ENCODE data around the gene APC. TPM values are rescaled to one million over a fixed set of nuclear protein-coding genes. Genes with fewer than 3 reads are reported as not detected.

Gene APC
- total and polyA plus RNA-seq, 2 donors (not counting 1 experiment from before 2014, with no cell fraction given), result 8.1 to 55.8 TPM

- intact Hi-C loops (cut with micrococcal nuclease), result loop anchor here (2.0 to 10.0 kb wide), 6 partner anchors 44 to 1971 kb away; partner anchors contain the start of genes NREP, REEP5, SLC25A46 and YTHDC2
- peak overlapping the region; percentile 100 for H2AFZ ChIP-seq (ENCODE audit: insufficient read depth, low read depth, low read length, poor library complexity, severe bottlenecking)
- H3K4me1 ChIP-seq (ENCODE audit: control insufficient read depth in 2 of 2, insufficient read depth in 2 of 2, low read length in 2 of 2), result peaks cover 22 to 31% of the 10 kb centered on the region in 2 donors
- POLR2A ChIA-PET, result interaction anchor here (0.5 kb wide), 1 partner anchor 29 kb away, joined by 3 read pairs; the partner anchor contains the start of gene APC
- H3K4me1 Mint-ChIP-seq, result peaks cover 55% of the 10 kb centered on the region
- H3K36me3 ChIP-seq (replicated peaks in 1 of 2; ENCODE audit: control extremely low read depth in 1 of 2, control insufficient read depth in 1 of 2, extremely low read depth in 1 of 2, insufficient read depth in 2 of 2, low read length in 1 of 2), result peaks cover 0 to 3% of the 10 kb centered on the region in 2 experiments
- DNase-seq (peak; percentile 13), ATAC-seq (ENCODE audit: low read depth) (no peak)
- no peaks in the 10 kb centered on the region for H3K27me3 Mint-ChIP-seq
- H3K9me3 Mint-ChIP-seq (ENCODE audit: insufficient read depth), result no peaks in the 10 kb centered on the region
- peak overlapping the region; percentile 68 to 91 (median 81) for H3K4me3 ChIP-seq (ENCODE audit: control extremely low read depth in 1 of 5, extremely low read depth in 1 of 5, insufficient read depth in 1 of 5, low read depth in 2 of 5, low read length in 4 of 5)
- H3K4me3 Mint-ChIP-seq, result peak overlapping the region; percentile 95
- WGBS (ENCODE audit: insufficient coverage), result 0% methylated on average over 7 of the region's 13 CpGs
- no peaks in the 10 kb centered on the region for H3K9me3 ChIP-seq (ENCODE audit: control extremely low read depth in 1 of 3, control insufficient read depth in 2 of 3, insufficient read depth in 1 of 3, low read length in 2 of 3)
- H3K27ac ChIP-seq (ENCODE audit: low read length in 2 of 2), result peak overlapping the region; percentile 66 to 85
- peak overlapping the region; percentile 83 for H3K4me2 ChIP-seq (replicated peaks; ENCODE audit: low read depth, low read length, poor library complexity, severe bottlenecking)
- CTCF ChIA-PET, result interaction anchor here (1.1 to 1.5 kb wide), 2 partner anchors 156 to 175 kb away, joined by 3 read pairs; no protein-coding TSS in a partner anchor
- H3K9ac ChIP-seq (ENCODE audit: low read length), result peak overlapping the region; percentile 92
- no peaks in the 10 kb centered on the region for H3K27me3 ChIP-seq (replicated peaks in 1 of 4; ENCODE audit: control extremely low read depth in 1 of 4, control insufficient read depth in 3 of 4, insufficient read depth in 4 of 4, low read length in 3 of 4)
- peaks cover 11% of the 10 kb centered on the region for H4K20me1 ChIP-seq (ENCODE audit: control insufficient read depth, insufficient read depth, low read length, poor library complexity, severe bottlenecking)
- H3K79me2 ChIP-seq (ENCODE audit: control insufficient read depth, insufficient read depth, low read length), result peaks cover 68% of the 10 kb centered on the region
- peak overlapping the region; percentile 96 for H3K27ac Mint-ChIP-seq
- TF ChIP-seq, protein P1, sequence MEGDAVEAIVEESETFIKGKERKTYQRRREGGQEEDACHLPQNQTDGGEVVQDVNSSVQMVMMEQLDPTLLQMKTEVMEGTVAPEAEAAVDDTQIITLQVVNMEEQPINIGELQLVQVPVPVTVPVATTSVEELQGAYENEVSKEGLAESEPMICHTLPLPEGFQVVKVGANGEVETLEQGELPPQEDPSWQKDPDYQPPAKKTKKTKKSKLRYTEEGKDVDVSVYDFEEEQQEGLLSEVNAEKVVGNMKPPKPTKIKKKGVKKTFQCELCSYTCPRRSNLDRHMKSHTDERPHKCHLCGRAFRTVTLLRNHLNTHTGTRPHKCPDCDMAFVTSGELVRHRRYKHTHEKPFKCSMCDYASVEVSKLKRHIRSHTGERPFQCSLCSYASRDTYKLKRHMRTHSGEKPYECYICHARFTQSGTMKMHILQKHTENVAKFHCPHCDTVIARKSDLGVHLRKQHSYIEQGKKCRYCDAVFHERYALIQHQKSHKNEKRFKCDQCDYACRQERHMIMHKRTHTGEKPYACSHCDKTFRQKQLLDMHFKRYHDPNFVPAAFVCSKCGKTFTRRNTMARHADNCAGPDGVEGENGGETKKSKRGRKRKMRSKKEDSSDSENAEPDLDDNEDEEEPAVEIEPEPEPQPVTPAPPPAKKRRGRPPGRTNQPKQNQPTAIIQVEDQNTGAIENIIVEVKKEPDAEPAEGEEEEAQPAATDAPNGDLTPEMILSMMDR (IDR thresholded peaks at IDR 0.05), result no peak
- no peak for TF ChIP-seq EZH2 (IDR thresholded peaks at IDR 0.05; ENCODE audit: borderline replicate concordance, insufficient read depth, low read depth, low read length, poor library complexity, severe bottlenecking)
These were observed 29.5 kb upstream of the APC start for GRCh38 chr5:112708103-112708622.

DNA sequence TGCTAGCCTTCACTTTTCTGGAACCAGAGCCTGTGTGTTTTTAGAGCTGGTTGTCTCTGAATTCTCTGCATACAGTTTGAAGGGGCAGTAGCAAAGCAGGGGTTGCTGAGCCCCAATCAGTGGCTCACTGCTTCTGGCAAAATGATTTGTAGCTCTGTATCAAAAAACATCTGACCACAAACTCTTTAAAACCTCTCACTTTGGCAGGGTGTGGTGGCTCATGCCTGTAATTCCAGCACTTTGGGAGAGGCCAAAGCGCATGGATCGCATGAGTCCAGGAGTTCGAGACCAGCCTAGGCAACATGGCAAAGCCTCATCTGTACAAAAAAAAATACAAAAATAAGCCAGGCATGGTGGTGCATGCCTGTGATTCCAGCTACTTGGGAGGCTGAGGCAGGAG, 28.3 kb upstream of the APC start:
- H3K36me3 ChIP-seq (replicated peaks in 1 of 2; ENCODE audit: control extremely low read depth in 1 of 2, control insufficient read depth in 1 of 2, extremely low read depth in 1 of 2, insufficient read depth in 2 of 2, low read length in 1 of 2), result peaks cover 0 to 3% of the 10 kb centered on the region in 2 experiments
- no peaks in the 10 kb centered on the region for H3K9me3 ChIP-seq (ENCODE audit: control extremely low read depth in 1 of 3, control insufficient read depth in 2 of 3, insufficient read depth in 1 of 3, low read length in 2 of 3)
- CTCF ChIA-PET, result interaction anchor here (1.1 to 1.3 kb wide), 4 partner anchors 9 to 213 kb away, joined by 3 to 4 read pairs (median 3); no protein-coding TSS in a partner anchor
- H3K4me2 ChIP-seq (replicated peaks; ENCODE audit: low read depth, low read length, poor library complexity, severe bottlenecking), result peak overlapping the region; percentile 83
- H3K27me3 ChIP-seq (replicated peaks in 1 of 4; ENCODE audit: control extremely low read depth in 1 of 4, control insufficient read depth in 3 of 4, insufficient read depth in 4 of 4, low read length in 3 of 4), result no peaks in the 10 kb centered on the region
- DNase-seq (no peak), ATAC-seq (ENCODE audit: low read depth) (no peak)
- WGBS (ENCODE audit: insufficient coverage), result 94% methylated on average over 3 of the region's 3 CpGs
- Mint-ChIP-seq H3K9me3 (ENCODE audit: insufficient read depth) (no peaks in the 10 kb centered on the region), H3K27me3 (no peaks in the 10 kb centered on the region), H3K4me3 (peak overlapping the region; percentile 95), H3K4me1 (peaks cover 57% of the 10 kb centered on the region), H3K27ac (no peak overlapping the region)
- POLR2A ChIA-PET, result no interaction called here
- peaks cover 80% of the 10 kb centered on the region for H3K79me2 ChIP-seq (ENCODE audit: control insufficient read depth, insufficient read depth, low read length)
- H3K4me1 ChIP-seq (ENCODE audit: control insufficient read depth in 2 of 2, insufficient read depth in 2 of 2, low read length in 2 of 2), result peaks cover 22 to 31% of the 10 kb centered on the region in 2 donors
- H4K20me1 ChIP-seq (ENCODE audit: control insufficient read depth, insufficient read depth, low read length, poor library complexity, severe bottlenecking), result peaks cover 22% of the 10 kb centered on the region
- no peak overlapping the region for H3K9ac ChIP-seq (ENCODE audit: low read length)
- no peak overlapping the region for H2AFZ ChIP-seq (ENCODE audit: insufficient read depth, low read depth, low read length, poor library complexity, severe bottlenecking)
- intact Hi-C loops (cut with micrococcal nuclease), result loop anchor here (2.0 to 10.0 kb wide), 6 partner anchors 43 to 1972 kb away; partner anchors contain the start of genes NREP, REEP5, SLC25A46 and YTHDC2
- no peak for TF ChIP-seq EZH2 (IDR thresholded peaks at IDR 0.05; ENCODE audit: borderline replicate concordance, insufficient read depth, low read depth, low read length, poor library complexity, severe bottlenecking)
- TF ChIP-seq, protein P1 (IDR thresholded peaks at IDR 0.05), result no peak
- H3K27ac ChIP-seq (ENCODE audit: low read length in 2 of 2), result no peak overlapping the region
- H3K4me3 ChIP-seq (ENCODE audit: control extremely low read depth in 1 of 5, extremely low read depth in 1 of 5, insufficient read depth in 1 of 5, low read depth in 2 of 5, low read length in 4 of 5), result no peak overlapping the region

Data from B cell (primary cell).